WTC11 (cell line): Measurements from ENCODE around the gene LYZ. TPM values are rescaled to one million over a fixed set of nuclear protein-coding genes. Genes with fewer than 3 reads are reported as not detected.

ENCODE experiments used
- ATAC-seq: fragments of 200-7000 bp; cut with Tn5 transposase; 2 replicates; pipeline ENCODE4 v1.10.0; 2021; ENCODE audit warnings: mild to moderate bottlenecking, moderate library complexity
- CTCF ChIA-PET: fragments of 300-600 bp; sonication (Branson Sonifier 250); formaldehyde crosslinking; loops from one replicate; lab custom pipeline; 2021; ENCODE audit warnings: antibody characterized with exemption; lab: Charles Lee
- POLR2A ChIA-PET: fragments of 350-600 bp; sonication (Branson Sonifier 250); formaldehyde crosslinking; loops from one replicate; lab custom pipeline; 2021; ENCODE audit warnings: antibody characterized with exemption; lab: Charles Lee
- DNase-seq: peaks from one replicate; pipeline ENCODE4 v3.0.0; 2021; ENCODE audit warnings: low spot score
- H3K27ac Mint-ChIP-seq: 2 replicates; pipeline ENCODE4 v1.8.0; 2021; ENCODE audit warnings: mixed read lengths
- H3K27me3 Mint-ChIP-seq: 2 replicates; pipeline ENCODE4 v1.8.0; 2021; ENCODE audit warnings: low read depth, mild to moderate bottlenecking, moderate library complexity, mixed read lengths
- H3K36me3 Mint-ChIP-seq: 2 replicates; pipeline ENCODE4 v1.8.0; 2021; ENCODE audit warnings: mixed read lengths
- H3K4me1 Mint-ChIP-seq: 2 replicates; pipeline ENCODE4 v1.8.0; 2022; ENCODE audit warnings: mixed read lengths
- H3K4me3 Mint-ChIP-seq: 2 replicates; pipeline ENCODE4 v1.8.0; 2021; ENCODE audit warnings: mild to moderate bottlenecking, moderate library complexity, mixed read lengths
- H3K9me3 Mint-ChIP-seq: 2 replicates; pipeline ENCODE4 v1.8.0; 2021; ENCODE audit warnings: mixed read lengths
- FOXK1 ChIP-seq: sonication (generic); formaldehyde crosslinking; IDR thresholded peaks from 2 replicates; pipeline ENCODE4 v1.8.0; 2022; ENCODE audit warnings: mild to moderate bottlenecking, moderate library complexity, missing genetic modification reagents
- IRF2 ChIP-seq: sonication (generic); formaldehyde crosslinking; IDR thresholded peaks from 2 replicates; pipeline ENCODE4 v1.8.0; 2022; ENCODE audit warnings: low read depth, missing genetic modification reagents, borderline replicate concordance
- JAZF1 ChIP-seq: fragments of 250-450 bp; sonication (Bioruptor Pico); IDR thresholded peaks from 2 replicates; pipeline ENCODE4 v1.9.0; 2021; ENCODE audit warnings: moderate library complexity, mild to moderate bottlenecking, inconsistent platforms
- MXD4 ChIP-seq: fragments of 250-450 bp; sonication (Bioruptor Pico); IDR thresholded peaks from 2 replicates; pipeline ENCODE4 v1.8.0; 2021; ENCODE audit warnings: mild to moderate bottlenecking, moderate library complexity, borderline replicate concordance
- MYBL2 ChIP-seq: sonication (generic); formaldehyde crosslinking; IDR thresholded peaks from 2 replicates; pipeline ENCODE4 v1.8.1; 2023; ENCODE audit warnings: mild to moderate bottlenecking, moderate library complexity, missing genetic modification reagents
- NR2C2 ChIP-seq: sonication (generic); formaldehyde crosslinking; IDR thresholded peaks from 2 replicates; pipeline ENCODE4 v1.8.0; 2022; ENCODE audit warnings: mild to moderate bottlenecking, missing genetic modification reagents
- PRRX2 ChIP-seq: fragments of 250-450 bp; sonication (Bioruptor Pico); IDR thresholded peaks from 2 replicates; pipeline ENCODE4 v1.8.0; 2021; ENCODE audit warnings: mild to moderate bottlenecking
- RORB ChIP-seq: fragments of 250-450 bp; sonication (Bioruptor Pico); IDR thresholded peaks from 2 replicates; pipeline ENCODE4 v1.9.0; 2021; ENCODE audit warnings: mild to moderate bottlenecking
- ZNF317 ChIP-seq: sonication (generic); formaldehyde crosslinking; IDR thresholded peaks from 2 replicates; pipeline ENCODE4 v1.8.1; 2023; ENCODE audit warnings: low read depth, mild to moderate bottlenecking, moderate library complexity, missing genetic modification reagents, borderline replicate concordance
- ZNF396 ChIP-seq: fragments of 250-450 bp; sonication (Bioruptor Pico); IDR thresholded peaks from 2 replicates; pipeline ENCODE4 v1.8.0; 2021; ENCODE audit warnings: mild to moderate bottlenecking, moderate library complexity, borderline replicate concordance
- ZNF423 ChIP-seq: fragments of 250-450 bp; sonication (Bioruptor Pico); IDR thresholded peaks from 2 replicates; pipeline ENCODE4 v2.1.2; 2022; ENCODE audit warnings: mild to moderate bottlenecking, moderate library complexity
- ZNF425 ChIP-seq: fragments of 250-450 bp; sonication (Bioruptor Pico); conservative IDR thresholded peaks from 2 replicates; pipeline ENCODE4 v1.9.0; 2021; ENCODE audit warnings: mild to moderate bottlenecking
- ZNF532 ChIP-seq: fragments of 250-450 bp; sonication (Bioruptor Pico); IDR thresholded peaks from 2 replicates; pipeline ENCODE4 v1.9.0; 2021; ENCODE audit warnings: mild to moderate bottlenecking, borderline replicate concordance
- total RNA-seq: library from RNA; stranded (reverse); gene quantifications from 3 replicates; pipeline ENCODE4 v1.2.3, GENCODE V29; 2021
- TF ChIP-seq, protein P1 (sequence below): sonication (generic); formaldehyde crosslinking; IDR thresholded peaks from 2 replicates; pipeline ENCODE4 v1.8.0; 2022; ENCODE audit warnings: missing genetic modification reagents
- TF ChIP-seq, protein P2 (sequence below): sonication (generic); formaldehyde crosslinking; IDR thresholded peaks from 2 replicates; pipeline ENCODE4 v1.8.0; 2023; ENCODE audit warnings: mild to moderate bottlenecking, missing genetic modification reagents
- TF ChIP-seq, protein P3 (sequence below): sonication (generic); formaldehyde crosslinking; IDR thresholded peaks from 2 replicates; pipeline ENCODE4 v1.8.1; 2022; ENCODE audit warnings: low read depth, mild to moderate bottlenecking, moderate library complexity, missing genetic modification reagents, borderline replicate concordance
- TF ChIP-seq, protein P4 (sequence below): sonication (generic); formaldehyde crosslinking; IDR thresholded peaks from 2 replicates; pipeline ENCODE4 v1.8.1; 2023; ENCODE audit warnings: mild to moderate bottlenecking, missing genetic modification reagents
- TF ChIP-seq, protein P5 (sequence below): sonication (generic); formaldehyde crosslinking; conservative IDR thresholded peaks from 2 replicates; pipeline ENCODE4 v1.8.1; 2023; ENCODE audit warnings: mild to moderate bottlenecking, low read depth, missing genetic modification reagents, moderate library complexity

Gene LYZ
- total RNA-seq, 1 experiment from 2014 or later, result 1.0 TPM

DNA sequence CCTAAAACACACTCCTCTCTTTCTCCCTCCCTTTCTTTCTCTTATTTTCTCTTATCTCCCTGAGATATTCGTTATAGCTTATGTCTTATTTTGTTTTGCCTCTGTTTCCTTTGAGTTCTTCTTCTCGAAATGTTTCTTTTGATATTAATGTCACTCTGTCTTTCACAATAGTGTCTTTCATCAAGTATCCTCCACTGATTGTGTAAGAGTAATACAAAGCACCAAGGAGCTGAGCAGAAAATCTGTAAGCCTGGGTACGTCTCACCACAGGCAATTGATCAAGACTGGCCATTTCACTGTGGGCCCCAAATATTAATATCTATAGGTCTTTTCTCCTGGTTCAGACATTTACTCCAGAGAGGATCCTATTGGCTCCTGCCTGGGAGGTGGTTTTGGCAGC is 4.8 kb upstream of the LYZ start:
- H3K27ac Mint-ChIP-seq, result no peak overlapping the region
- ChIA-PET POLR2A (no interaction called here), CTCF (no interaction called here)
- H3K27me3 Mint-ChIP-seq, result no peaks in the 10 kb centered on the region
- ATAC-seq (no peak), DNase-seq (no peak)
- no peaks in the 10 kb centered on the region for H3K9me3 Mint-ChIP-seq
- no peaks in the 10 kb centered on the region for H3K36me3 Mint-ChIP-seq
- H3K4me1 Mint-ChIP-seq, result no peaks in the 10 kb centered on the region; the same call in 1 of the 2 replicates
- H3K4me3 Mint-ChIP-seq, result no peak overlapping the region
- no peak for TF ChIP-seq NR2C2
- TF ChIP-seq, protein P1, sequence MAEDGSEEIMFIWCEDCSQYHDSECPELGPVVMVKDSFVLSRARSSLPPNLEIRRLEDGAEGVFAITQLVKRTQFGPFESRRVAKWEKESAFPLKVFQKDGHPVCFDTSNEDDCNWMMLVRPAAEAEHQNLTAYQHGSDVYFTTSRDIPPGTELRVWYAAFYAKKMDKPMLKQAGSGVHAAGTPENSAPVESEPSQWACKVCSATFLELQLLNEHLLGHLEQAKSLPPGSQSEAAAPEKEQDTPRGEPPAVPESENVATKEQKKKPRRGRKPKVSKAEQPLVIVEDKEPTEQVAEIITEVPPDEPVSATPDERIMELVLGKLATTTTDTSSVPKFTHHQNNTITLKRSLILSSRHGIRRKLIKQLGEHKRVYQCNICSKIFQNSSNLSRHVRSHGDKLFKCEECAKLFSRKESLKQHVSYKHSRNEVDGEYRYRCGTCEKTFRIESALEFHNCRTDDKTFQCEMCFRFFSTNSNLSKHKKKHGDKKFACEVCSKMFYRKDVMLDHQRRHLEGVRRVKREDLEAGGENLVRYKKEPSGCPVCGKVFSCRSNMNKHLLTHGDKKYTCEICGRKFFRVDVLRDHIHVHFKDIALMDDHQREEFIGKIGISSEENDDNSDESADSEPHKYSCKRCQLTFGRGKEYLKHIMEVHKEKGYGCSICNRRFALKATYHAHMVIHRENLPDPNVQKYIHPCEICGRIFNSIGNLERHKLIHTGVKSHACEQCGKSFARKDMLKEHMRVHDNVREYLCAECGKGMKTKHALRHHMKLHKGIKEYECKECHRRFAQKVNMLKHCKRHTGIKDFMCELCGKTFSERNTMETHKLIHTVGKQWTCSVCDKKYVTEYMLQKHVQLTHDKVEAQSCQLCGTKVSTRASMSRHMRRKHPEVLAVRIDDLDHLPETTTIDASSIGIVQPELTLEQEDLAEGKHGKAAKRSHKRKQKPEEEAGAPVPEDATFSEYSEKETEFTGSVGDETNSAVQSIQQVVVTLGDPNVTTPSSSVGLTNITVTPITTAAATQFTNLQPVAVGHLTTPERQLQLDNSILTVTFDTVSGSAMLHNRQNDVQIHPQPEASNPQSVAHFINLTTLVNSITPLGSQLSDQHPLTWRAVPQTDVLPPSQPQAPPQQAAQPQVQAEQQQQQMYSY (CRISPR knock-in tag), result no peak
- TF ChIP-seq, protein P2, sequence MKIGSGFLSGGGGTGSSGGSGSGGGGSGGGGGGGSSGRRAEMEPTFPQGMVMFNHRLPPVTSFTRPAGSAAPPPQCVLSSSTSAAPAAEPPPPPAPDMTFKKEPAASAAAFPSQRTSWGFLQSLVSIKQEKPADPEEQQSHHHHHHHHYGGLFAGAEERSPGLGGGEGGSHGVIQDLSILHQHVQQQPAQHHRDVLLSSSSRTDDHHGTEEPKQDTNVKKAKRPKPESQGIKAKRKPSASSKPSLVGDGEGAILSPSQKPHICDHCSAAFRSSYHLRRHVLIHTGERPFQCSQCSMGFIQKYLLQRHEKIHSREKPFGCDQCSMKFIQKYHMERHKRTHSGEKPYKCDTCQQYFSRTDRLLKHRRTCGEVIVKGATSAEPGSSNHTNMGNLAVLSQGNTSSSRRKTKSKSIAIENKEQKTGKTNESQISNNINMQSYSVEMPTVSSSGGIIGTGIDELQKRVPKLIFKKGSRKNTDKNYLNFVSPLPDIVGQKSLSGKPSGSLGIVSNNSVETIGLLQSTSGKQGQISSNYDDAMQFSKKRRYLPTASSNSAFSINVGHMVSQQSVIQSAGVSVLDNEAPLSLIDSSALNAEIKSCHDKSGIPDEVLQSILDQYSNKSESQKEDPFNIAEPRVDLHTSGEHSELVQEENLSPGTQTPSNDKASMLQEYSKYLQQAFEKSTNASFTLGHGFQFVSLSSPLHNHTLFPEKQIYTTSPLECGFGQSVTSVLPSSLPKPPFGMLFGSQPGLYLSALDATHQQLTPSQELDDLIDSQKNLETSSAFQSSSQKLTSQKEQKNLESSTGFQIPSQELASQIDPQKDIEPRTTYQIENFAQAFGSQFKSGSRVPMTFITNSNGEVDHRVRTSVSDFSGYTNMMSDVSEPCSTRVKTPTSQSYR (CRISPR knock-in tag), result no peak
- no peak for TF ChIP-seq MXD4 (CRISPR knock-in tag)
- TF ChIP-seq, protein P3, sequence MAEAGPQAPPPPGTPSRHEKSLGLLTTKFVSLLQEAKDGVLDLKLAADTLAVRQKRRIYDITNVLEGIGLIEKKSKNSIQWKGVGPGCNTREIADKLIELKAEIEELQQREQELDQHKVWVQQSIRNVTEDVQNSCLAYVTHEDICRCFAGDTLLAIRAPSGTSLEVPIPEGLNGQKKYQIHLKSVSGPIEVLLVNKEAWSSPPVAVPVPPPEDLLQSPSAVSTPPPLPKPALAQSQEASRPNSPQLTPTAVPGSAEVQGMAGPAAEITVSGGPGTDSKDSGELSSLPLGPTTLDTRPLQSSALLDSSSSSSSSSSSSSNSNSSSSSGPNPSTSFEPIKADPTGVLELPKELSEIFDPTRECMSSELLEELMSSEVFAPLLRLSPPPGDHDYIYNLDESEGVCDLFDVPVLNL (CRISPR knock-in tag), result no peak
- no peak for TF ChIP-seq PRRX2 (CRISPR knock-in tag)
- TF ChIP-seq ZNF317 (CRISPR knock-in tag), result no peak
- TF ChIP-seq, protein P4, sequence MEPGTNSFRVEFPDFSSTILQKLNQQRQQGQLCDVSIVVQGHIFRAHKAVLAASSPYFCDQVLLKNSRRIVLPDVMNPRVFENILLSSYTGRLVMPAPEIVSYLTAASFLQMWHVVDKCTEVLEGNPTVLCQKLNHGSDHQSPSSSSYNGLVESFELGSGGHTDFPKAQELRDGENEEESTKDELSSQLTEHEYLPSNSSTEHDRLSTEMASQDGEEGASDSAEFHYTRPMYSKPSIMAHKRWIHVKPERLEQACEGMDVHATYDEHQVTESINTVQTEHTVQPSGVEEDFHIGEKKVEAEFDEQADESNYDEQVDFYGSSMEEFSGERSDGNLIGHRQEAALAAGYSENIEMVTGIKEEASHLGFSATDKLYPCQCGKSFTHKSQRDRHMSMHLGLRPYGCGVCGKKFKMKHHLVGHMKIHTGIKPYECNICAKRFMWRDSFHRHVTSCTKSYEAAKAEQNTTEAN, result no peak
- TF ChIP-seq IRF2 (CRISPR knock-in tag), result no peak
- no peak for TF ChIP-seq ZNF396 (CRISPR knock-in tag)
- TF ChIP-seq, protein P5, sequence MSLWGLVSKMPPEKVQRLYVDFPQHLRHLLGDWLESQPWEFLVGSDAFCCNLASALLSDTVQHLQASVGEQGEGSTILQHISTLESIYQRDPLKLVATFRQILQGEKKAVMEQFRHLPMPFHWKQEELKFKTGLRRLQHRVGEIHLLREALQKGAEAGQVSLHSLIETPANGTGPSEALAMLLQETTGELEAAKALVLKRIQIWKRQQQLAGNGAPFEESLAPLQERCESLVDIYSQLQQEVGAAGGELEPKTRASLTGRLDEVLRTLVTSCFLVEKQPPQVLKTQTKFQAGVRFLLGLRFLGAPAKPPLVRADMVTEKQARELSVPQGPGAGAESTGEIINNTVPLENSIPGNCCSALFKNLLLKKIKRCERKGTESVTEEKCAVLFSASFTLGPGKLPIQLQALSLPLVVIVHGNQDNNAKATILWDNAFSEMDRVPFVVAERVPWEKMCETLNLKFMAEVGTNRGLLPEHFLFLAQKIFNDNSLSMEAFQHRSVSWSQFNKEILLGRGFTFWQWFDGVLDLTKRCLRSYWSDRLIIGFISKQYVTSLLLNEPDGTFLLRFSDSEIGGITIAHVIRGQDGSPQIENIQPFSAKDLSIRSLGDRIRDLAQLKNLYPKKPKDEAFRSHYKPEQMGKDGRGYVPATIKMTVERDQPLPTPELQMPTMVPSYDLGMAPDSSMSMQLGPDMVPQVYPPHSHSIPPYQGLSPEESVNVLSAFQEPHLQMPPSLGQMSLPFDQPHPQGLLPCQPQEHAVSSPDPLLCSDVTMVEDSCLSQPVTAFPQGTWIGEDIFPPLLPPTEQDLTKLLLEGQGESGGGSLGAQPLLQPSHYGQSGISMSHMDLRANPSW (CRISPR knock-in tag), result no peak
- no peak for TF ChIP-seq RORB
- no peak for TF ChIP-seq FOXK1
- no peak for TF ChIP-seq JAZF1
- TF ChIP-seq ZNF532, result no peak
- no peak for TF ChIP-seq ZNF423 (CRISPR knock-in tag)
- TF ChIP-seq ZNF425 (CRISPR knock-in tag), result no peak
- TF ChIP-seq MYBL2, result no peak
